ENCODE data around the gene RAD21L1.
A peak's percentile ranks its signal among the peaks of the same experiment; 100 is the strongest.

RAD21L1 gene

GRCh38 chr20:1225783-1226654, at the start of gene RAD21L1:
Gene RAD21L1 (plus strand): TSS chr20:1226044. CDS start chr20:1228454, 2,410 bp downstream.
- no peak for TF ChIP-seq CTCF (IDR thresholded peaks at IDR 0.05; ENCODE audit: insufficient read depth, low read depth, low read length, missing control alignments)
- peak; percentile 71 for DNase-seq (ENCODE audit: low read depth)
- peak within 1 kb of the TSS; percentile 34 for H3K4me3 ChIP-seq (ENCODE audit: low read depth, low read length)

GRCh38 chr20:1177680-1178079, 48.2 kb upstream of the RAD21L1 start:
- TF ChIP-seq CTCF (IDR thresholded peaks at IDR 0.05; ENCODE audit: insufficient read depth, low read depth, low read length, missing control alignments): no peak
- DNase-seq (ENCODE audit: low read depth): no peak
- H3K4me3 ChIP-seq (ENCODE audit: low read depth, low read length): no peak overlapping the region

- DNase-seq (ENCODE audit: low read depth): no peak
- no peak for TF ChIP-seq CTCF (IDR thresholded peaks at IDR 0.05; ENCODE audit: insufficient read depth, low read depth, low read length, missing control alignments)
- no peak overlapping the region for H3K4me3 ChIP-seq (ENCODE audit: low read depth, low read length)
Observed at GRCh38 chr20:1178103-1178502, 47.7 kb upstream of the RAD21L1 start.

- TF ChIP-seq CTCF (IDR thresholded peaks at IDR 0.05; ENCODE audit: insufficient read depth, low read depth, low read length, missing control alignments): no peak
- no peak overlapping the region for H3K4me3 ChIP-seq (ENCODE audit: low read depth, low read length)
- no peak for DNase-seq (ENCODE audit: low read depth)
Observed at GRCh38 chr20:1178623-1179022, 47.2 kb upstream of the RAD21L1 start.

GRCh38 chr20:1180949-1181348, 44.9 kb upstream of the RAD21L1 start:
- no peak for DNase-seq (ENCODE audit: low read depth)
- H3K4me3 ChIP-seq (ENCODE audit: low read depth, low read length): no peak overlapping the region
- no peak for TF ChIP-seq CTCF (IDR thresholded peaks at IDR 0.05; ENCODE audit: insufficient read depth, low read depth, low read length, missing control alignments)

GRCh38 chr20:1182106-1182505, 43.7 kb upstream of the RAD21L1 start:
- H3K4me3 ChIP-seq (ENCODE audit: low read depth, low read length): no peak overlapping the region
- no peak for TF ChIP-seq CTCF (IDR thresholded peaks at IDR 0.05; ENCODE audit: insufficient read depth, low read depth, low read length, missing control alignments)
- no peak for DNase-seq (ENCODE audit: low read depth)

GRCh38 chr20:1183153-1183552, 42.7 kb upstream of the RAD21L1 start:
- no peak overlapping the region for H3K4me3 ChIP-seq (ENCODE audit: low read depth, low read length)
- DNase-seq (ENCODE audit: low read depth): no peak
- no peak for TF ChIP-seq CTCF (IDR thresholded peaks at IDR 0.05; ENCODE audit: insufficient read depth, low read depth, low read length, missing control alignments)
